Activated T-helper 1 cell treated with anti-CD3 and anti-CD28 coated beads, Interleukin-2, amount 50 U/mL, for 16 hours (primary cell): ENCODE results near the gene CPNE8.

Source experiments
- DNase-seq, 2 donors: peaks; one replicate each; pipeline ENCODE4 v3.0.0-alpha.2; 2020; ENCODE audit warnings: low read depth in 1 of 2, low spot score in 1 of 2

Gene CPNE8

GRCh38 chr12:38905480-38906351 lies at the start of gene CPNE8:
Gene CPNE8 (minus strand): TSS chr12:38905591. CDS start chr12:38905534, 57 bp downstream.
- peak; percentile 6 to 11 for DNase-seq

DNA sequence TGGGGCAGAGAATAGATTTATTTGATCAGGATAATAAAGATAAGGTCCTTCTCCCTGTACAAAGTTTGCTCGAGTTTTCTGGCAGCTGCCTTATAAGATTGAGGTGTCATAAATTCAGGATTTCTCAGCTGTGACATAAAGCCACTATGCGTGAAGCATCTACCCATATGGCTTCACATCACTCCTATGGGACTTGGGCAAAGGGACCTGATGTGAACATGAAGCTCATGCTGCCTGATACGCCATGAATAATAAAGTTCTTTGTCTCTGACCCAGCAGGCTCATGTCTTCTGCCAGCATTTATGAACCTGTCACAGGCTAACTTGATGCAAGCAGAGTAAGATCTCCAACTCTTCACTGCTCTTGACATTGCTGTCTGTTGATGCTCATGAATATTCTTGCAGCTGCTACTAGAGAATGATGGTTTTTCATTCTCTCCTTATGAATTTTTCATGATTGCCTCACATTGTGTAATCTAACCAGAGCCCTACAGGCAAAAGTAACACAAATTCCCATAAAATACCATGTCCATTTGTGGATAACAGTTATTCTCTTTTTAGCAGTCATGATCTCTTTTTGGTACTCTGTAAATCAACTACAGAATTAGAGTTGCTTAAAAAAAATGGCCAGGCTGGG lies 49.0 kb upstream of the CPNE8 start:
- no peak for DNase-seq

DNA sequence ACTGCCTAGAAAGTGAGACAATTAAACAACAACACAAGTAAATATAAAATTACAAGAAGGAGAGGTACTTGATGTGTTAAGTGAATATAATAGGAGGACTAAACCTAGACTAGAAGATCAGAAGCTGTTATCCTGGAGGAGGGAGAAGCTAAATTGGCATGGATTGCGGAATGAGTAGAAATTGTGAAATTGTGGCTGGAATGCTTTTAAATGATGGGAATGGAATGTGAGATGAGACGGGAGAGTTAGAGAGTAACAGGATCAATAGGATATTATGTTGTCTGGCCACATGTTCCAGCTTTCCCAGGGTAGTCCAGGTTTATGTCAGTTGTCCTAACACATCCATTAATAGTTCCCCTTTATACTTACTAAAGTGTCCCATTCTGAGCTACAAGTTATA lies 44.0 kb upstream of the CPNE8 start:
- no peak for DNase-seq

DNA sequence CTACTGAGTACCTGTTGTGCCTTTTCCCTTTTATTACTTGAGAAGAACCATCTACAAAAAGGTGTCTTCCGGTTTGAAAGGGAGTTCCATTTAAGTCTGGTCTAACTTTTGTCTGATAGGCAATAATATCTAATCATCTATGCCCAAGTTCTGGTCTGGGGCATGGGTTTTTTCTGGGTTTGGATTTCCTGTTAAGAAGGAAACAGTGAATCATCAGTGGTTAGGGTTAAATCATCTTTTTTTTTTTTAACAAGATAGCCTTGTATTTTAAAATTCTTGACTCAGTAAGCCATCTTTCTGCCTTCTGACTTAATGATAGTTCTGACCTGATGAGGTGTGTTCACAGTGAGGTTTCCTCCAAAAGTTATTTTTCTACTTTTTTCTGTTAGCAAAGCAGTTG lies 29.3 kb upstream of the CPNE8 start:
- DNase-seq: no peak

DNA sequence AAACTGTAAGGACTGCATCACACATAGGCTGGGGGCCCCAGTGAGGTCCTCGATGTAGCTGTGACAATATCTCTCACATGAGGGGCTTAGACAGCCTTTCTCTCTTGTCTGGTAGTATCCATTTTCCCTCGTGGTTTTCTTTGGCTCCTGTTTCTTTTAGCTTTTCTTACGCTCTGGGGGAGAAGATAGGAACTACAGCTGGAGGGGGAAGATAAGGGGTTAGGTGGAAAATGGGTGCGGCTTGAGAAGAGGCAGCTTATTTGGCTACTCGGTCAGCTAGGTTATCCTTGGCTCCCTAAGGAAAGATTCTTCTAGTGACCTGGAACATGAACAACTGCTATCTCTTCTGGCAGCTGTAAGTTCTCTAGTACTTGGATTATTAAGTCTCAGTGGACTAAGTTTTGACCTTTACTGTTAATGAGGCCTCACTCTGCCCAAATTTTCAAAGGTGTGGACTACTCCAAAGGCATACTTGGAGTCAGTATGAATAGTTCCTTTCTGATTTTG lies 28.7 kb upstream of the CPNE8 start:
- no peak for DNase-seq

GRCh38 chr12:38932320-38932719 lies 26.9 kb upstream of the CPNE8 start:
- no peak for DNase-seq

DNA sequence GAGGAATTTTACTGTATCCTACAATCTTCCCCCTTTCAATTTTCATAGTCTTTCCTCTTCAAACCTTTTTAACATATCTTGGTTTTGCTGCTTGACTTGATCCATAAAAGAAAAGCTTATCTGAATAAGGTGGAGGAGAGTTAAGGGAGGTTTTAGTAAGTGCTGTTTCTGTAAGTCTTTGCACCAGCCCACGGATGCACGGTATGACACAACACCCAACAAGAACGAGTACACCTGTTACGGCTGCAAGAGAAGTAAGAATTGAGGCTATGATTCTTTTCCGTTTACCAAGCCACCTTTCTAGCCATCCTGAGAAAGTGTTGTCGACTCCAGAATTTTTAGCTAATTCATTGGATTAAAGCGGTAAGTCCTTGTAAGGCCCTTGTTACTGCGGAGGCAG lies 26.1 kb upstream of the CPNE8 start:
- no peak for DNase-seq

GRCh38 chr12:38930990-38931389 lies 25.6 kb upstream of the CPNE8 start:
- no peak for DNase-seq

GRCh38 chr12:38926501-38926900 lies 21.1 kb upstream of the CPNE8 start:
- DNase-seq: no peak

GRCh38 chr12:38921025-38921677 lies 15.8 kb upstream of the CPNE8 start:
- no peak for DNase-seq

DNA sequence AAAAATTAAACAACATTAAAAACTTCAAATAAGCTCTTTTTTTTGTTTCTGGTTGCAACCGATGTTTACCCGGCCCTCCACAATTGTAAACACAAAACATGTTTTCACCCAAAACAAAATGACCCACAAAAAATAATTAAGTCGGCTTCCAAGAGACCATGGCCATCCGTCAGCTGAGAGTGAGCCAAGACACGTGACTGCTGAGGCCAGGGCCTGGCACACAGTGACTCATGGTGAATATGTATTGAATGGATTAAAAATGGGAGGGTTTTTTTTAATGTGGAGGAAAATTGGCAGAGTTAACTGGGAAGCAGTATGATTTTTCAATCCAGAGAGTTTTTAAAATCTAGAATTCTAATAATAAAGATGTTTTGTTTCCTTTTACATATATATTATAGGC lies 13.8 kb upstream of the CPNE8 start:
- DNase-seq: no peak

DNA sequence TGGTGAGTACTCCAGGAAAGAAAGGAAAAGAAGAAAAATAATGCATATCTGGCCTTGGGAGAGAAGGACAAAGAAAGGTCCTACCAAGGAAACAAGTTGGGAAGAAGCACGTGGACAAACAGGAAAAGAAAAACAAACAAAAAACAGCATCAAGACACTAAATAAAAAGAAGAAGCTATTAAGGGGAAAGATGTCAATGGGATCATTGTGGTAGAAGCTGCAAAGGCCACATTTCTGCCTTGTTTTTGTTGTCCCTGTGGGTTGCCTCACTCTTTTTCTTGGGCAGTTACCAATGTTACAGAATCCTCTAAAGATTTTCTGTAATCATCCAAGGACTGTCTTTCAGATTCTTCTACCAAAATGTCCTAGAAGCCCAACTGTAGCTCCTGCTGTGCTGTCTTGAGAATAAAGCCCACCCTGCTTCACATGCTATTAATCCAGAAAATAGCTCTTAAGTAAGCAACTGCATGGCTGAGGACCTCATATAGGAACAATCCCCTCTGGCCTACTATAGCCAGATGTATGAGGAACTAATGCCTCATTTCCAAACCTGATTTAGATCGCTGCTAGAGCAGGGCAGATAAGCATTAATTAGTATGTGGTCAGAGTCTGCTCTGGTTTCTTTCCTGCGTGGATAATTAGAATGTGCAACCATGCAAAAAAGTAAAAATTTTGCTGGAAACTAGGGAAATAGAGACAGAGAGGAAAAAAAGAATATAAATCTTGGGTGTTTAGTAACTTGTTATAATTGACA lies 10.2 kb upstream of the CPNE8 start:
- no peak for DNase-seq

DNA sequence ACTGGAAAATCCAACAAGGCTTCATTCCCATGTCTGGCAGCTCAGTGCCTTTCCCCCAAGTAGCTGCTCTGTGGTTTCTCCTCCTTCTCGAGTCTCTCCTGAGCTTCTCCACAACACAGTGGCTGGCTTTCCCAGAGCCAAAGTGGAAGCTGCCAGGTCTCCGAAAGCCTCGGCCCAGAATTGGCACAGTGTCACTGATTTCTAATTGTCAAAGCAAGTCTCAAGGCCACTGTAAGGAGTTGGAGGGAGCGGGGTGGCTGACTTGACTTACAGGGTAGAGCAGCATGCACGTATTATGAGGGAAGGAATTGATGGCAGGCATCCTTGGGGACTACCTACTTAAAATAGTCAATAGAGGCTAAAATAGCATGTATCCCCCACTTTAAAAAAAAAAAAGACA lies 6.7 kb upstream of the CPNE8 start:
- DNase-seq: no peak

GRCh38 chr12:38911611-38912010 lies 6.2 kb upstream of the CPNE8 start:
- no peak for DNase-seq

DNA sequence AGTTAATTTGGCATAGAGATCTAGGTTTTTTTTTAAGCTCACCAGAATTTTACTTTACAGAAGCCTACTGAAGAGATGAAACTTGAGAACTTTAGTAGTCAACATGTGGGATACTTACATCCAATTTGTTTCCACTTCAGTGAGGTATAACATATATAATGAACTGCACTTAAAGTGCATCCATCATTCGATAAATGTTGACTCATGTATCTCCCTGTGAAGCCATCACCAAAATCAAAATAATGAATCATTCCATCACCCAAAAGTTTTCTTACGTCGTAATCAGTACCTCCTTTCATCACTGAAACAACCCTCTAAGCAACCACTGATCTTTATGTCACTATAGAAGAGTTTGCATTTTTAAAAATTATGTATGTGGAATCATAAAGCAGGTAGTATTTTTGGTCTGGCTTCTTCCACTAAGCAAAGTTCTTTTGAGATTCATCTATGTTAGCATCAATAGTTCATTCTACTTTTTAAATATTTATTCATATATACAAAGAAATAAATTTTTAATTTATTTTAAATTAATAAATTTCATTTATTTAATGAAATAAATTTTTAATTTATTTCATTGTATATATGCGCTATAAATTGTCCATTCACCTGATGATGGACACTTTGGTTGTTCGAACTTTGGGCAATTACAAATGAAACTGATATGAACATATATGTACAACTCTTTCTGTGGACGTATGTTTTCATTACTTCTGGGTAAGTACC lies 2.0 kb upstream of the CPNE8 start:
- DNase-seq: no peak

DNA sequence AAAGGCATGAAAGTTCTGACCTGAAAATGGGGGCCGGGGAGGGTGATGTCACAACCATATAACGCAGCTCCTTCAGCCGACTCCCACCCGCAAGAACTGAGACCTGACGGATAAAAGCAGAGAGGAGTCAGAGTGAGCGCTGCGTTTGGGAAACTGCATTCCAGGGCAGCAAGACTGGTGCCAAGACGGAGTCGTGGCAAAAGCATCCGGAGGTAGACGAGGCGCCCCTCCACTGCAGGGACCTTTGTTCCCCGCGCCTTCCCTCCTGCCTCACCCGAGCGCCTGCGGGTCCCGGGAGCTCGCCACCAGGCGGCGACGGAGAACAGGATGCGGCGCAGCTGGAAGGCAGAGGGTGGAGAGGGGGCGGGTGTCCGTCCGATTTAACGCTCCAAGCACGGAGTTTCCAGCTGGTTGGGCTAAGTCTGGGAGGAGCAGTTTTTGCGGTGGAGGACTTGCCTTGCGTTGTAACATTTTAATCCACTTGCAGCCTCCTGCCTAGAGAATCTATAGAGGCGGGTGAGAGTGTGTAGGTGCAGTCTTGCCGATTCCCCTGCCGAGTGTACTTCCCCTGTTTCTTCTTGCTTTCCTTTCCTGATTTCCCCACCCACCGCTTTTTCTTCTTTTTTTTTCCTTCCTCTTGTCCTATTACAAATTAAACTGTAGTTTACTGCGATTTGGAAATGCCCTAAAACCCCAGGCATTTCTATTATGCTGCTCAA lies 1.2 kb upstream of the CPNE8 start:
- DNase-seq: peak; percentile 36 to 38

DNA sequence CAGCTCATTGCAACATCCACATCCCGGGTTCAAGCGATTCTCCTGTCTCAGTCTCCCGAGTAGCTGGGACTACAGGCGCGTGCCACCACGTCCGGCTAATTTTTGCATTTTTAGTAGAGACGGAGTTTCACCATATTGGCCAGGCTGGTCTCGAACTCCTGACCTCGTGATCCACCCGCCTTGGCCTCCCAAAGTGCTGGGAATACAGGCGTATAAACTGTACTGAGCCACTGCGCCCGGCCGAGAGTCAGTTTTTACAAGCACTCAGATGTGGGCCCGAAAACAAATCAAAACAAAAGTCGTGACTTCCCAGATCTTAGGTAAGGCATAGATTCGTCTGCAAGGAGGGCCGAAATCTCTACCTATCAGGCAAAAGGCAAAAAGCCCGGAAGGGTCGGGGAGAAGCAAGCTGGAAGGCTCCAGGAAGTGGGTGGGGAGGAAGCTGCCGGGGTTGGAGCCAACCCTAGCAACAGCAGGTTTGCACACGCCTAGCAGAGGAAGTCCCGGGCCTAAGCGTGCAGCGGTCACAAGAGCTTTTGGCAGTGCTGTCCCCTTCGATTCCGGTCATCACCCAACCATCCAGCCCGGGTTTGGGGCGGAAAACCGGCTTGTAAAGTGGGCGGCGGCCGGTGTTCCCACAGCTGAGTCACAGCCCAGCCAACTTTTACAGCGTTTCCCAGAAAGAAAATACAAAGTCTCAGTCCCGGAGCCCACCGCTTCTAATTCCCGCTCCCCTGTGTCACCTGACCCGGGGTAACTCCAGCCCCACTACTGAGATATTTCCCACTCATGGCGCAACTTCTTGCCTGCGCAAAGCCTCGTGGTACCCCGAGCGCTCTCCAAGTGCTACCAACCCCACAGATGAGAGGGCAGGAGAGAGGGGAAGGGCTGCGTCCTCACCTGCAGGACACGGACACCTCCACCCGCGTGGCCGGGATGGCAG lies 583 bp downstream of the CPNE8 start:
- peak; percentile 1 to 11 for DNase-seq

GRCh38 chr12:38903596-38903995 lies 1.8 kb downstream of the CPNE8 start:
- no peak for DNase-seq
